ENCODE results near the gene TPST1. TPM values are rescaled to one million over a fixed set of nuclear protein-coding genes. Genes with fewer than 3 reads are reported as not detected.
A peak's percentile ranks its signal among the peaks of the same experiment; 100 is the strongest.

Gene TPST1
- total RNA-seq, 1 donor from 2014 or later = 16.7 TPM

DNA sequence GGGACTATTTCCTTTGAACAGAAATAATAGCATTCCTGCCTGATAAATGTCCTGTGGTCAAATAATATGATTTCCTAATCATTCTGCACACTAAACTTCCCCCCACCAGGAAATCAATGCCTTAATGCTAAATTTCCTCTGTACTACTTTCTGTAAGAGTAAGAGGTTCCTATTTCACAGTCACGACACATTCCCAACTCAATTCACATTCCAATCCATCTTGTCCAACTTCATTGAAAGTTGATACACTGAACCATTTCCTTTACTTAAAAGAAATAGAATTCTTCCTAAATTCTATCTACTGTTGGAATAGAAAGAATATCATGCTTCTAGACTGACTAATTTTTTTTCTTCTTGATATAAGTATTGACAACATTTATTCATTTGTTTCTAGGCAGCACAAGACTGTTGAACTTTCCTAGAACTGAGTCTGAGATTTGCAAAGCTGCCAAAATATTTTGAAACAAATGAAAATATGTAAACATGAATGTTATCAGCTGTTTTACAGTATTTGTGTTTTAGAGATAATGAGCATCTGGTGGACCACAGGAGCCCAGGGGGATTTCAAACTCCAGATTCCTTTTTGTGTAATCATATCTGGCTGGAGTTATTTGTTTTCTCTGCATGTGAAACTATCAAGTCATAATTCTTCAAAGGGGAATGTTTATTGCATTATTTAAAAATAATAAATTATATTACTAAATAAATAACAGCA is 121.5 kb downstream of the TPST1 start:
- no peak for DNase-seq (ENCODE audit: low read depth)
- H3K4me3 ChIP-seq (ENCODE audit: low read depth, low read length) = no peak overlapping the region
- TF ChIP-seq CTCF (conservative IDR thresholded peaks at IDR 0.05; ENCODE audit: low read depth, low read length) = no peak

GRCh38 chr7:66330961-66331360 is 125.8 kb downstream of the TPST1 start:
- DNase-seq (ENCODE audit: low read depth) = no peak
- no peak for TF ChIP-seq CTCF (conservative IDR thresholded peaks at IDR 0.05; ENCODE audit: low read depth, low read length)
- H3K4me3 ChIP-seq (ENCODE audit: low read depth, low read length) = no peak overlapping the region

DNA sequence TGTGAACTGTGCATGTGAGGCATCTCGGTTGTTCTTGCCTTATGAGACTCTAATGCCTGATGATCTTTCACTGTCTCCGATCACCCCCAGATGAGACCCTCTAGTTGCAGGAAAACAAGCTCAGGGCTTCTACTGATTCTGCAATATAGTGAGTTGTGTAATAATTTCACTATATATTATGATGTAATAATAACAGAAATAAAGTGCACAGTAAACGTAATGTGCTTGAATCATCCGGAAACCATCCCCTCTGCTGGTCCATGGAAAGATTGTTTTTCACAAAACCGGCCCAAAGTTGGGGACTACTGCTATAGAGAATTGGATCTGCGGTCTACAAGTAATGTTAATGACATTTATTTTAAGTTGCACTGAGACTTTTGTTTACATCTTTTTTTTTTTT is 126.7 kb downstream of the TPST1 start:
- DNase-seq (ENCODE audit: low read depth) = no peak
- no peak overlapping the region for H3K4me3 ChIP-seq (ENCODE audit: low read depth, low read length)

GRCh38 chr7:66333443-66333842 is 128.3 kb downstream of the TPST1 start:
- H3K4me3 ChIP-seq (ENCODE audit: low read depth, low read length) = no peak overlapping the region
- TF ChIP-seq CTCF (conservative IDR thresholded peaks at IDR 0.05; ENCODE audit: low read depth, low read length) = no peak
- peak; percentile 22 for DNase-seq (ENCODE audit: low read depth)

More for the DNA sequence above, 126.7 kb downstream of the TPST1 start:
- no peak for TF ChIP-seq CTCF (conservative IDR thresholded peaks at IDR 0.05; ENCODE audit: low read depth, low read length)

DNA sequence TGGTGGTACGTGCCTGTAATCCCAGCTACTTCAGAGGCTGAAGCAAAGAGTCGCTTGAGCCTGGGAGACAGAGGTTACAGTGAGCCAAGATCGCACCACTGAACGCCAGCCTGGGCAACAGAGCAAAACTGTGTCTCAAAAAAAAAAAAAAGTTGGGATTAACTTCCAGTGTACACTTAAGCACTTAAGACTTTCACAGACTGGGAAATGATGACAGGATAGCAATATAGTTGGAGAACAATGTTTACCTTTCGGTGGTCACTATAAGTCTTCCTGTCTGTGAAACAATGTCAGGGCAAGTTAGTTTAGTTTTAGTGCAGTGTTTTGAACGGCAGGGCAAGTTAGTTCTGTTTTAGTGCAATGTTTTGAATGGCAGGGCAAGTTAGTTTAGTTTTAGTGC is 130.2 kb downstream of the TPST1 start:
- H3K4me3 ChIP-seq (ENCODE audit: low read depth, low read length) = no peak overlapping the region
- no peak for DNase-seq (ENCODE audit: low read depth)
- no peak for TF ChIP-seq CTCF (conservative IDR thresholded peaks at IDR 0.05; ENCODE audit: low read depth, low read length)

DNA sequence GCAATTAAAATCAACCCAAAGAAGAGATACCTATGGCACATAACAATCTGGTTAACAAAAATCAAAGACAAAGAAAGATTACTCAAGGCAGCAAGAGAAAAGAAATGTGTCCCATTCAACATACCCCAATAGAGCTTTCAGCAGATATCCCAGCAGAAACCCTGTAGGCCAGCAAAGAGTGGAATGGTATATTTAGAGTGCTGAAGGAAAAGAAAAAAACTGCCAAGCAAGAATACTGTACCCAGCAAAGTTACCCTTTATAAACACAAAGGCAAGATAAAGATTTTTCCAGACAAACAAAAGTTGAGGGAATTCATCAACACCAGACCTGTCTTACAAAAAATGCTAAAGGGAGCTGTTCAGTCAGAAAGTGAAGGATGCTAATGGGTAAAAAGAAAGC is 131.6 kb downstream of the TPST1 start:
- H3K4me3 ChIP-seq (ENCODE audit: low read depth, low read length) = no peak overlapping the region
- DNase-seq (ENCODE audit: low read depth) = no peak
- no peak for TF ChIP-seq CTCF (conservative IDR thresholded peaks at IDR 0.05; ENCODE audit: low read depth, low read length)

DNA sequence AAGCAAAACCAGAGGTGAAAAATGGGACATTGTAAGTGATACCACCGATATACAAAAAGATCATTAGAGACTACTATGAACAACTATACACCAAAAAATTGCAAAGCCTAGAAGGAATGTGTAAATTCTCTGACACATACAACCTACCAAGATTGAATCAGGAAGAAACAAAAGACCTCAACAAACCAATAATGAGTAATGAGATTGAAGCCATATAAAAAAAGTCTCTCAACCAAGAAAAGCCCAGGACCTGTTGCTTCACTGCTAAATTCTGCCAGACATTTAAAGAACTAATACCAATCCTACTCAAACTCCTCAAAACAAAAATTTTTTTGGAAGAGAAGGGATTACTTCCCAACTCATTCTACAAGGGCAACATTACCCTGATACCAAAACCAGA is 134.0 kb downstream of the TPST1 start:
- DNase-seq (ENCODE audit: low read depth) = no peak
- no peak overlapping the region for H3K4me3 ChIP-seq (ENCODE audit: low read depth, low read length)
- no peak for TF ChIP-seq CTCF (conservative IDR thresholded peaks at IDR 0.05; ENCODE audit: low read depth, low read length)
